ENCODE results near the gene PRPF6.

Gene PRPF6

DNA sequence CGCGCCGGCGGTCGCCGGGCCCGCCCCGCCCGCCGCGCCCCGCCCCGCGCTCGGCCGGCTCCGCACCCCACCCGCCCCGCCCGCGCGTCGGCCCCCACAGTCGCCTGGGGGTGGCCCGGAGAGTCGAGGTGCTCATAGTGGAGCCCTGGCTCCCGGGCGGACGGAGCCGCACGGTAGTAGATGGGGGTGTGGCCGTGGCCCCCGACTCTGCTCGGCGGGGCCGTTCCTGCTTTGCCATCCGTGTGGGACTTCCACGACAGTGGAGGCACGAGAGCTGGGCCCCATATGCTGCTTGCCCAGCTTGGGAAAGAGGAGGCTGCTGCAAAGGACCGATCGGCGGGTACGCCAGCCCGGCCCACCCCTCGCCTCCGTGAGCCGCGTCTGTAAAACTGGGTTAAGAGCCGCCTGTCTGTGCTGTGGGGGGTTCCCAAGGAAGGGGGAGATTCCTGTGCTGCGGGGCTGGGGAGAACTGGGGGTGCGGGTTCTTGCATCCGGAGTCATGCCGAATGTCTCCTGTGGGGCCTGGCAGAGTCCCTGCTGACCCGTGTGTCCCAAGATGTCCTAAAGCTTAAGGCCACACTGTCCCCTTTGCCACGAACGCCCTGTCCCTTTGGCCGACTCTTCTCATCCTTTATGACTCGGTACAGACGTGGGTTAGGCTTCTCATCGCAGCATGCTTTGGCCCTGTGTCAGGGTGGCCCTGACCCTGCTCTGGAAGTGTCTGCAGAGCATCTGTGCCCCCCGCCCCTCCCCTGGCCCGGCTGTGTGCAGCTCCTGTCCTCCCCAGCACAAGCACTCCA is 99.3 kb downstream of the PRPF6 start, which contains the start of gene OPRL1:
Gene OPRL1, plus strand, starts transcription at position 70 of the 800 bp plus-strand sequence. CDS start 12,639 bp downstream, outside the sequence.
- in situ Hi-C loops (cut with MboI; ENCODE audit: low sequenced_read_pairs, unreplicated experiment) = no loop called here
- TF ChIP-seq, protein P1, sequence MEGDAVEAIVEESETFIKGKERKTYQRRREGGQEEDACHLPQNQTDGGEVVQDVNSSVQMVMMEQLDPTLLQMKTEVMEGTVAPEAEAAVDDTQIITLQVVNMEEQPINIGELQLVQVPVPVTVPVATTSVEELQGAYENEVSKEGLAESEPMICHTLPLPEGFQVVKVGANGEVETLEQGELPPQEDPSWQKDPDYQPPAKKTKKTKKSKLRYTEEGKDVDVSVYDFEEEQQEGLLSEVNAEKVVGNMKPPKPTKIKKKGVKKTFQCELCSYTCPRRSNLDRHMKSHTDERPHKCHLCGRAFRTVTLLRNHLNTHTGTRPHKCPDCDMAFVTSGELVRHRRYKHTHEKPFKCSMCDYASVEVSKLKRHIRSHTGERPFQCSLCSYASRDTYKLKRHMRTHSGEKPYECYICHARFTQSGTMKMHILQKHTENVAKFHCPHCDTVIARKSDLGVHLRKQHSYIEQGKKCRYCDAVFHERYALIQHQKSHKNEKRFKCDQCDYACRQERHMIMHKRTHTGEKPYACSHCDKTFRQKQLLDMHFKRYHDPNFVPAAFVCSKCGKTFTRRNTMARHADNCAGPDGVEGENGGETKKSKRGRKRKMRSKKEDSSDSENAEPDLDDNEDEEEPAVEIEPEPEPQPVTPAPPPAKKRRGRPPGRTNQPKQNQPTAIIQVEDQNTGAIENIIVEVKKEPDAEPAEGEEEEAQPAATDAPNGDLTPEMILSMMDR (IDR thresholded peaks at IDR 0.05; ENCODE audit: borderline replicate concordance, control extremely low read depth, extremely low read depth, insufficient read depth, missing control alignments) = no peak
- no peak for DNase-seq (ENCODE audit: low spot score)

DNA sequence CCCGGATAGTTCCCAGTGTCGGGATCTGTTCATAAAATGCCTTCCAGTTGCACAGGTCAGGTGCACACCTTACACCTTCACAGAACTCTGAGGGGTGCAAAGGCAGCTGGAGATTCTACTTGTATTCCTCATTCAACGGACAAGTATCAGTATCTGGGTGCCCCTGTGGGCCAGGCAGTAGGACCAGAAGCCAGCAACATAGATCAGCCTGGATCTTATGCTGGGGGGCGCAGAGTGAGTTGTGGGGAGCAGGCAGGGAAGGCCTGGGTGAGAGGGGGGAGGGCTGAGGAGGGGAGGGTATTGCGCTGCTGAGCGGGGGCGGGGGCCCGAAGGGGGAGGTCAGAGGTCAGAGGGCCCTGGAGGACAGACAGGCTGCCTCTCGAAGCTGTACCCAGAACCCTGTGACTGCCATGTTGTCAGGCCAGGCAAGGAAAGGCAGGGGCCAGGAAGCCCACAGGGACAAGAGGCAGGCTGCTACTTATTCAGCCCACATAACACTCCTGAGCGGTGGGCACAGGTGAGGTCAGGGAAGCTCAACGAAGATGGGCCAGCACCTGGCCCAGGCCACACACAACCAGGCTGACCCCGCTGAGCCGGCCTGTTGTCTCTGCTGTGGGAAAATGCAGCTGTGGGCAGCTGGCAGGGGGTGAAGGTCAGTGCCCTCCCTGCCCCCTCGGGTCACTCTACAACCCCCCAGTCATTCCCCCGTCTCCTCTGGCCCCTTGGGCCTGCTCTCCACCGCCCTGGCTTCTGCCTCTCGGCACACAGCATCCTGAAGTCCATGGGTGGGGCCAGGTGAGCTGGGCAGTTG is 100.1 kb downstream of the PRPF6 start:
- no peak for DNase-seq (ENCODE audit: low spot score)
- in situ Hi-C loops (cut with MboI; ENCODE audit: low sequenced_read_pairs, unreplicated experiment) = no loop called here
- TF ChIP-seq, protein P1 (IDR thresholded peaks at IDR 0.05; ENCODE audit: borderline replicate concordance, control extremely low read depth, extremely low read depth, insufficient read depth, missing control alignments) = no peak

DNA sequence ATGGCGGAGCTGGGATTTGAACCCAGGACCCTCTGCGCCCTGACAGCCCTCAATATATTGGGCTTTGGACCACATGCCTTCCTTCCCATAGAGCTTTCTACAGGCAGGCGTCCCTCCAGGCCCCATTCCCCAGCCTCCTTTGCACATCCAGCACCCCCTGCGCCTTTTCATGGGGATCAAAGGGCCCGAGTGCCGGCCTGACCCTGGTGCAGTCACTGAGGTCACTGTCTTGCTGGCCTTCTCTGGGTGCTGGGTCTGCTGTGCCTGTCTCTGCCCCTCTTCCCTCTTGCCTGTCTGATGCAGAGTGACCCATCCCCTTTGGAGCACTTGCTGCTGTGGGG is 100.7 kb downstream of the PRPF6 start:
- in situ Hi-C loops (cut with MboI; ENCODE audit: low sequenced_read_pairs, unreplicated experiment) = no loop called here
- TF ChIP-seq, protein P1 (IDR thresholded peaks at IDR 0.05; ENCODE audit: borderline replicate concordance, control extremely low read depth, extremely low read depth, insufficient read depth, missing control alignments) = no peak
- no peak for DNase-seq (ENCODE audit: low spot score)

DNA sequence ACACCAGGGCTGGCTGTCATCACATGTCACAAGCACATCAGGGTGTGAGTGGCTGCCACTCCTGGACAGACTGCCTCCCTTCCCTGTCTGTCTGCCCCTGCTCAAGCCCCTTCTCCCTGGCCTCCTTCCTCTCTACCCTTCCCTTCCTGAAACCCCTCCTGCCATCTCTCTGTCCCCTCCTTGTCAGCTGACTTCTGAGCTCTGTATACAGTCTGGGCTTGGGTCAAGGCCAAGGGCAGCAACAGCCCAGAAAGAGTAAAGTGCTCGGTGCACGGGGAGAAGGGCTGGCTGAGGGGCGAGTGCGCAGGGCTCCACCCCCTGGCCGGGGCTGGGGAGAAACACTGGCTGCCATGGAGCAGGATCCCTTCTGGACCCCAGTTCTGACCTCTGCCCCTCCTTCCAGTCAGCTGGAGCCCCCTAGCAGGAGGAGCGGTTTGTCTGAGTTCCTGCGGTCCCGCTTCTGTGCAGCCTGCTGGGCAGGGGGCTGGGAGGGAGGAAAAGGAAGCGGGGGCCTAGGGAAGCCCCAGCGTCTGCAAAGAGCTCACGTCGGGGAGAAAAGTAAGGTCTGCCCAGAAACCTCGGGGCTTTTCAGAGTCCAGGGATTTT is 101.3 kb downstream of the PRPF6 start:
- DNase-seq (ENCODE audit: low spot score) = no peak
- in situ Hi-C loops (cut with MboI; ENCODE audit: low sequenced_read_pairs, unreplicated experiment) = no loop called here
- TF ChIP-seq, protein P1 (IDR thresholded peaks at IDR 0.05; ENCODE audit: borderline replicate concordance, control extremely low read depth, extremely low read depth, insufficient read depth, missing control alignments) = no peak
